ENCODE measurements around the gene COX6A1. TPM values are rescaled to one million over a fixed set of nuclear protein-coding genes. Genes with fewer than 3 reads are reported as not detected.

COX6A1 gene
- total and polyA plus RNA-seq, 2 experiments from 2014 or later: 422 to 1,484 TPM

- ATAC-seq (no peak), DNase-seq (ENCODE audit: low spot score) (no peak)
- Histone ChIP-seq H3K79me2 (replicated peaks; ENCODE audit: insufficient read depth) (no peaks in the 10 kb centered on the region), H3K27me3 (ENCODE audit: insufficient read depth) (no peaks in the 10 kb centered on the region), H2AFZ (no peak overlapping the region), H3K27ac (ENCODE audit: low read depth) (no peak overlapping the region), H3K36me3 (ENCODE audit: insufficient read depth) (no peaks in the 10 kb centered on the region), H3F3A (replicated peaks; ENCODE audit: low read depth) (no peaks in the 10 kb centered on the region), H3K4me2 (no peak overlapping the region), H3K4me3 (no peak overlapping the region), H3K9me2 (ENCODE audit: insufficient read depth) (0 out of 2 replicates have a peak, but pooled peaks cover 2% of the 10 kb centered on the region), H4K20me1 (replicated peaks; ENCODE audit: insufficient read depth) (no peaks in the 10 kb centered on the region), H3K4me1 (ENCODE audit: insufficient read depth) (0 out of 2 replicates have a peak, but pooled peaks cover 4% of the 10 kb centered on the region)
- TF ChIP-seq STAT1 (IDR thresholded peaks at IDR 0.05; ENCODE audit: unreplicated experiment) (no peak), ETS1 (IDR thresholded peaks at IDR 0.05) (no peak), EZH2phosphoT487 (IDR thresholded peaks at IDR 0.05; ENCODE audit: unreplicated experiment) (no peak), EZH2 (IDR thresholded peaks at IDR 0.05; ENCODE audit: low read depth, unreplicated experiment) (no peak), JUNB (IDR thresholded peaks at IDR 0.05; ENCODE audit: unreplicated experiment) (no peak), ZNF462 (CRISPR knock-in tag; IDR thresholded peaks at IDR 0.05) (no peak), REST (IDR thresholded peaks at IDR 0.05; ENCODE audit: unreplicated experiment) (no peak), NANOG (IDR thresholded peaks at IDR 0.05; ENCODE audit: borderline replicate concordance) (no peak), CTCF (conservative IDR thresholded peaks at IDR 0.05; ENCODE audit: low read depth in 2 of 2) (no peak), ZNF331 (CRISPR knock-in tag; IDR thresholded peaks at IDR 0.05; ENCODE audit: low read depth) (no peak), POLR2AphosphoS5 (IDR thresholded peaks at IDR 0.05; ENCODE audit: low read depth) (no peak), ZNF114 (CRISPR knock-in tag; IDR thresholded peaks at IDR 0.05) (no peak), CREB1 (CRISPR knock-in tag; IDR thresholded peaks at IDR 0.05; ENCODE audit: low read depth) (no peak)
- no peak overlapping the region for H3K27ac Mint-ChIP-seq
- peaks cover 5% of the 10 kb centered on the region for H3K27me3 Mint-ChIP-seq (ENCODE audit: insufficient read depth, low read depth, poor library complexity)
- H3K4me3 Mint-ChIP-seq: no peak overlapping the region
- H3K4me1 Mint-ChIP-seq: peaks cover 3% of the 10 kb centered on the region; the same call in 2 of the 3 replicates
- no peaks in the 10 kb centered on the region for H3K36me3 Mint-ChIP-seq (ENCODE audit: low read depth)
- H3K9me3 Mint-ChIP-seq: no peaks in the 10 kb centered on the region
Measured at GRCh38 chr12:120422892-120423456, 14.9 kb upstream of the COX6A1 start.
